Neural progenitor cell (in vitro differentiated cells): ENCODE data around the gene DHCR24. TPM values are rescaled to one million over a fixed set of nuclear protein-coding genes. Genes with fewer than 3 reads are reported as not detected.

Experiments used
- DNase-seq: peaks from one replicate; pipeline ENCODE4 v3.0.0-alpha.2; 2016; ENCODE audit warnings: low spot score
- H2AFZ ChIP-seq: fragments of 200-600 bp; sonication (generic); replicated peaks from 2 replicates; pipeline ENCODE4 v1.6.1; 2016; ENCODE audit warnings: antibody characterized with exemption
- H3F3A ChIP-seq: fragments of 200-600 bp; sonication (generic); 2 replicates; pipeline ENCODE4 v1.6.1; 2016; ENCODE audit warnings: antibody characterized with exemption, low read depth
- H3K27ac ChIP-seq: fragments of 200-600 bp; sonication (generic); 2 replicates; pipeline ENCODE4 v1.5.1; 2016; ENCODE audit warnings: mild to moderate bottlenecking
- H3K27me3 ChIP-seq: fragments of 200-600 bp; sonication (generic); 2 replicates; pipeline ENCODE4 v1.6.1; 2016; ENCODE audit warnings: mild to moderate bottlenecking, moderate library complexity
- H3K36me3 ChIP-seq: fragments of 200-600 bp; sonication (generic); 2 replicates; pipeline ENCODE4 v1.5.1; 2016
- H3K4me1 ChIP-seq: fragments of 200-600 bp; sonication (generic); 2 replicates; pipeline ENCODE4 v1.6.1; 2016; ENCODE audit warnings: mixed run types
- H3K4me2 ChIP-seq: fragments of 200-600 bp; sonication (generic); 2 replicates; pipeline ENCODE4 v1.6.1; 2016
- H3K4me3 ChIP-seq: fragments of 200-600 bp; sonication (generic); 2 replicates; pipeline ENCODE4 v1.5.1; 2016
- H3K79me2 ChIP-seq: fragments of 200-600 bp; sonication (generic); 2 replicates; pipeline ENCODE4 v1.6.1; 2016; ENCODE audit warnings: low read depth
- H3K9ac ChIP-seq: fragments of 200-600 bp; sonication (generic); 2 replicates; pipeline ENCODE4 v1.6.1; 2016
- H3K9me3 ChIP-seq: fragments of 200-600 bp; sonication (generic); 2 replicates; pipeline ENCODE4 v1.5.1; 2016; ENCODE audit warnings: low read depth
- H4K20me1 ChIP-seq: fragments of 200-600 bp; sonication (generic); 2 replicates; pipeline ENCODE4 v1.6.1; 2016; ENCODE audit warnings: low read depth
- H3K27ac Mint-ChIP-seq: 3 replicates; pipeline ENCODE4 v1.8.0; 2021; ENCODE audit warnings: mixed read lengths
- H3K27me3 Mint-ChIP-seq: 2 replicates; pipeline ENCODE4 v1.8.0; 2022; ENCODE audit warnings: low read depth, mild to moderate bottlenecking, inconsistent platforms, moderate library complexity, mixed read lengths; ENCODE audit not compliant: insufficient read depth
- H3K36me3 Mint-ChIP-seq: 3 replicates; pipeline ENCODE4 v1.8.0; 2021; ENCODE audit warnings: mixed read lengths
- H3K4me1 Mint-ChIP-seq: 3 replicates; pipeline ENCODE4 v1.8.0; 2021; ENCODE audit warnings: mixed read lengths
- H3K4me3 Mint-ChIP-seq: 3 replicates; pipeline ENCODE4 v1.8.0; 2021; ENCODE audit warnings: mild to moderate bottlenecking, moderate library complexity, mixed read lengths
- H3K9me3 Mint-ChIP-seq: 3 replicates; pipeline ENCODE4 v1.8.0; 2020; ENCODE audit warnings: mixed read lengths
- EZH2 ChIP-seq: fragments of 200-600 bp; sonication (generic); IDR thresholded peaks from 2 replicates; pipeline ENCODE4 v1.6.1; 2017; ENCODE audit warnings: antibody characterized with exemption, mild to moderate bottlenecking, moderate library complexity
- EZH2phosphoT487 ChIP-seq: fragments of 200-600 bp; sonication (generic); IDR thresholded peaks from 2 replicates; pipeline ENCODE4 v1.6.1; 2017; ENCODE audit warnings: antibody characterized with exemption
- total RNA-seq: library from RNA; depleted of rRNA; stranded (reverse); fragments of >200 nt; gene quantifications from 2 replicates; pipeline ENCODE4 v1.2.3, GENCODE V29; 2015; ENCODE audit warnings: low replicate concordance
- TF ChIP-seq, protein P1 (sequence below): fragments of 200-600 bp; sonication (generic); IDR thresholded peaks from 2 replicates; pipeline ENCODE4 v1.5.1; 2017; ENCODE audit warnings: antibody characterized with exemption, mild to moderate bottlenecking

DHCR24 gene
- total RNA-seq, 1 donor from 2014 or later, result 94.5 TPM

GRCh38 chr1:54846716-54847284 is 40.2 kb downstream of the DHCR24 start:
- Mint-ChIP-seq H3K27me3 (peaks cover 5% of the 10 kb centered on the region), H3K4me1 (no peaks in the 10 kb centered on the region), H3K9me3 (no peaks in the 10 kb centered on the region), H3K27ac (no peak overlapping the region), H3K4me3 (no peak overlapping the region), H3K36me3 (peaks cover 43% of the 10 kb centered on the region)
- DNase-seq, result no peak
- Histone ChIP-seq H3K9ac (no peak overlapping the region), H3K4me1 (no peaks in the 10 kb centered on the region), H3K4me3 (no peak overlapping the region), H3F3A (peaks cover 4% of the 10 kb centered on the region), H3K36me3 (no peaks in the 10 kb centered on the region), H2AFZ (no peak overlapping the region), H4K20me1 (no peaks in the 10 kb centered on the region), H3K4me2 (no peak overlapping the region), H3K9me3 (no peaks in the 10 kb centered on the region), H3K27me3 (no peaks in the 10 kb centered on the region), H3K79me2 (no peaks in the 10 kb centered on the region), H3K27ac (no peak overlapping the region)
- TF ChIP-seq, protein P1, sequence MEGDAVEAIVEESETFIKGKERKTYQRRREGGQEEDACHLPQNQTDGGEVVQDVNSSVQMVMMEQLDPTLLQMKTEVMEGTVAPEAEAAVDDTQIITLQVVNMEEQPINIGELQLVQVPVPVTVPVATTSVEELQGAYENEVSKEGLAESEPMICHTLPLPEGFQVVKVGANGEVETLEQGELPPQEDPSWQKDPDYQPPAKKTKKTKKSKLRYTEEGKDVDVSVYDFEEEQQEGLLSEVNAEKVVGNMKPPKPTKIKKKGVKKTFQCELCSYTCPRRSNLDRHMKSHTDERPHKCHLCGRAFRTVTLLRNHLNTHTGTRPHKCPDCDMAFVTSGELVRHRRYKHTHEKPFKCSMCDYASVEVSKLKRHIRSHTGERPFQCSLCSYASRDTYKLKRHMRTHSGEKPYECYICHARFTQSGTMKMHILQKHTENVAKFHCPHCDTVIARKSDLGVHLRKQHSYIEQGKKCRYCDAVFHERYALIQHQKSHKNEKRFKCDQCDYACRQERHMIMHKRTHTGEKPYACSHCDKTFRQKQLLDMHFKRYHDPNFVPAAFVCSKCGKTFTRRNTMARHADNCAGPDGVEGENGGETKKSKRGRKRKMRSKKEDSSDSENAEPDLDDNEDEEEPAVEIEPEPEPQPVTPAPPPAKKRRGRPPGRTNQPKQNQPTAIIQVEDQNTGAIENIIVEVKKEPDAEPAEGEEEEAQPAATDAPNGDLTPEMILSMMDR, result no peak

- no peak for DNase-seq
- no peaks in the 10 kb centered on the region for H3K9me3 Mint-ChIP-seq
- H3K9ac ChIP-seq, result no peak overlapping the region
- no peak overlapping the region for H3K4me3 Mint-ChIP-seq
- H3K4me2 ChIP-seq, result no peak overlapping the region
- H3K4me1 Mint-ChIP-seq, result no peaks in the 10 kb centered on the region
- no peak overlapping the region for H3K27ac ChIP-seq
- H3K27me3 ChIP-seq, result no peaks in the 10 kb centered on the region
- H3K4me1 ChIP-seq, result no peaks in the 10 kb centered on the region
- no peaks in the 10 kb centered on the region for H3K9me3 ChIP-seq
- H3K36me3 Mint-ChIP-seq, result peaks cover 40% of the 10 kb centered on the region
- TF ChIP-seq EZH2 (no peak), EZH2phosphoT487 (no peak)
- TF ChIP-seq, protein P1, result no peak
- H3F3A ChIP-seq, result peaks cover 4% of the 10 kb centered on the region
- no peaks in the 10 kb centered on the region for H3K36me3 ChIP-seq
- H2AFZ ChIP-seq, result no peak overlapping the region
- no peaks in the 10 kb centered on the region for H4K20me1 ChIP-seq
- H3K27me3 Mint-ChIP-seq, result peaks cover 5% of the 10 kb centered on the region
- no peaks in the 10 kb centered on the region for H3K79me2 ChIP-seq
- no peak overlapping the region for H3K4me3 ChIP-seq
- no peak overlapping the region for H3K27ac Mint-ChIP-seq
Observed at GRCh38 chr1:54846301-54846700, 40.7 kb downstream of the DHCR24 start.

- no peak for TF ChIP-seq EZH2phosphoT487
- Histone ChIP-seq H3K4me3 (no peak overlapping the region), H3K27me3 (no peaks in the 10 kb centered on the region), H3K79me2 (no peaks in the 10 kb centered on the region), H2AFZ (no peak overlapping the region), H3K36me3 (no peaks in the 10 kb centered on the region), H3K9me3 (no peaks in the 10 kb centered on the region), H4K20me1 (no peaks in the 10 kb centered on the region), H3F3A (peaks cover 4% of the 10 kb centered on the region), H3K9ac (no peak overlapping the region), H3K27ac (no peak overlapping the region), H3K4me1 (no peaks in the 10 kb centered on the region), H3K4me2 (no peak overlapping the region)
- H3K27me3 Mint-ChIP-seq, result peaks cover 5% of the 10 kb centered on the region
- no peaks in the 10 kb centered on the region for H3K9me3 Mint-ChIP-seq
- DNase-seq, result no peak
- no peak overlapping the region for H3K4me3 Mint-ChIP-seq
- peaks cover 38% of the 10 kb centered on the region for H3K36me3 Mint-ChIP-seq
- no peak overlapping the region for H3K27ac Mint-ChIP-seq
- no peaks in the 10 kb centered on the region for H3K4me1 Mint-ChIP-seq
Observed at GRCh38 chr1:54845772-54846171, 41.2 kb downstream of the DHCR24 start.

GRCh38 chr1:54844564-54844963 is 42.4 kb downstream of the DHCR24 start:
- H3K4me3 ChIP-seq, result no peak overlapping the region
- Mint-ChIP-seq H3K4me1 (no peaks in the 10 kb centered on the region), H3K36me3 (peaks cover 27% of the 10 kb centered on the region), H3K9me3 (no peaks in the 10 kb centered on the region), H3K27me3 (peaks cover 2% of the 10 kb centered on the region), H3K4me3 (no peak overlapping the region), H3K27ac (no peak overlapping the region)
- no peak overlapping the region for H3K27ac ChIP-seq
- no peaks in the 10 kb centered on the region for H3K36me3 ChIP-seq
- no peaks in the 10 kb centered on the region for H3K27me3 ChIP-seq
- H3K4me2 ChIP-seq, result no peak overlapping the region
- TF ChIP-seq EZH2phosphoT487 (no peak), EZH2 (no peak)
- TF ChIP-seq, protein P1, result no peak
- no peak overlapping the region for H3K9ac ChIP-seq
- H4K20me1 ChIP-seq, result no peaks in the 10 kb centered on the region
- H3K9me3 ChIP-seq, result no peaks in the 10 kb centered on the region
- no peak overlapping the region for H2AFZ ChIP-seq
- H3K79me2 ChIP-seq, result no peaks in the 10 kb centered on the region
- no peaks in the 10 kb centered on the region for H3K4me1 ChIP-seq
- DNase-seq, result no peak
- H3F3A ChIP-seq, result peaks cover 4% of the 10 kb centered on the region
